HG03571 (cell line): ENCODE results near the gene NDUFS4.
"Not testable (repeated sequence)": the region's sequence is repeated elsewhere in the genome, so short reads cannot be mapped to it uniquely, and the experiment has no call there.

Source experiments
- ATAC-seq: cut with Tn5 transposase; IDR thresholded peaks from one replicate; pipeline ENCODE4 v1.9.1; 2021; ENCODE audit not compliant: unreplicated experiment

NDUFS4 gene

DNA sequence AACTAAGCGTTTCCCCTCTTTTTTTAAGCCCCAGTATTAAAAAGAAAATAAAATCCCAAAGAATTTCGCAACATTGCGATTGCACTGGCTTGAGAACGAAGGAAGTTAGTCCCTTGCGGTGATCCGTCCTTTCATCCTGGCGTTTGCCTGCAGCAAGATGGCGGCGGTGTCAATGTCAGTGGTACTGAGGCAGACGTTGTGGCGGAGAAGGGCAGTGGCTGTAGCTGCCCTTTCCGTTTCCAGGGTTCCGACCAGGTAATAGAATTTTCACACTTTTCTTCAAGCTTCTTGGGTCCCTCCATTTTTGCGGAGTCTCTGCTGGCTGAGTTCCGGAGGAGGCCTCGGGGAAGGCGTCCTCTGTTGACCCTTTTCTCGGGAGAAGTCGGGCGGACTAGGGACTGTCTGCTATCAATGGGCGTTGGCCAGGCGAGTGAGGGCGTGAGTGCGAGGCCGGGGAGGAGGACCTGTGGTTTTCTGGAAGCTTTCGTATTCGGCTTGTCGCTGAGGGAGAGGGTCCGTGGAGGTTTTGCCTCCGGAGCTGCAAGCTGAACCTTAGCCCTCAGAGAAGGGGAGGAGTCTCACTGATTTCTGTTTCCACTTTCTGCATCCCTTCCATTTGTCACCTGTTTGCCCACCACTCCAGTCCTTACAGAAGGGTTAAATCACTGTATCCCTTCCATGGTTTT, at the start of gene NDUFS4:
Gene NDUFS4 (plus strand): TSS at position 134 of the 686 bp plus-strand sequence. CDS start 24 bp downstream, at position 158.
- peak; percentile 93 for ATAC-seq

DNA sequence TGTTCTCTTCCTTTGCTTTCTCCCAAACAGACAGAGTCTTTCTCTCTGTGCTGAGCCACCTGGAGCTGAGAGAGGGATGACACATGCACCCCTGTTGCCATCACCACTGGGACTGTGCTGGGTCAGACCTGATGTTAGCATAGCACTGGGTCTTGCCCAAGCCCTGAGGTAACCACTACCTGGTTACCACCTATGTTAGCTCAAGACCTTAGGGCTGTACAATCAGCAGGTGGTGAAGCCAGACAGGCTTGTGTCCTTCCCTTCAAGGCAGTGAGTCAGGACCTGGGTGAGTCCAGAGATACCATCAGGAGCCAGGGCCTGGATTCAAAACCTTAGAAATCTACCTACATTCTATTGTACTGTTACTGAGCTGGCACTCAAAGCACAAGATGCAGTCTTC, 47.9 kb upstream of the NDUFS4 start:
- ATAC-seq = no peak

DNA sequence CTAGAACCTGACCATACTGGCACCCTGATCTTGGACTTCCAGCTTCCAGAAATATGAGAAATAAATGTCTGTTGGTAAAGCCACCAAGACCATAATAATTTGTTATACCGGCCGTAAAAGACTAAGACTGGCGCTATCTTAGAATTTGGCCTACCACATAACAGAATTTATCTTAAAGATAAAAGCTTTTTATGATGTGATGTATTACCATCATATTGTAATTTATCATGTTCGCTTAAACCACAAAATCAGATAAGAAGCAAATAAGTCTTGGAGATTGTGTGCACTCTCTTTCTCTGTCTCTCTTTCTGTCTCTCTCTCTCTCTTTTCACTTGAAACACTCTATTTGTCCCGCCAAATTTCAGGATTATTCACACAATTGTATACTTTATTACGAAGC, 44.5 kb upstream of the NDUFS4 start:
- ATAC-seq = no peak

DNA sequence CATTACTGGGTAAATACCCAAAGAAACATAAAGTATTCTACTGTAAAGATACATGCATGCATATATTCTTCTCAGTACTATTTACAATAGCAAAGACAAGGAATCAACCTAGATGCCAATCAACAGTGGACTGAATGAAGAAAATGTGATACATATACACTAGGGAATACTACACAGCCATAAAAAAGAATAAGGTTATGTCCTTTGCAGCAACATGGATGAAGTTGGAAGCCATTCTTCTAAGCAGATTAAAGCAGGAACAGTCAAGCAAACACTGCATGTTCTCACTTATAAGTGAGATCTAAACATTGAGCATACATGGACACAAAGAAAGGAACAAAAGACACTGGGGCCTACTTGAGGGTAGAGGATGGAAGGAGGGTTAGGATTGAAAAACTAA, 39.6 kb upstream of the NDUFS4 start:
- no peak for ATAC-seq

DNA sequence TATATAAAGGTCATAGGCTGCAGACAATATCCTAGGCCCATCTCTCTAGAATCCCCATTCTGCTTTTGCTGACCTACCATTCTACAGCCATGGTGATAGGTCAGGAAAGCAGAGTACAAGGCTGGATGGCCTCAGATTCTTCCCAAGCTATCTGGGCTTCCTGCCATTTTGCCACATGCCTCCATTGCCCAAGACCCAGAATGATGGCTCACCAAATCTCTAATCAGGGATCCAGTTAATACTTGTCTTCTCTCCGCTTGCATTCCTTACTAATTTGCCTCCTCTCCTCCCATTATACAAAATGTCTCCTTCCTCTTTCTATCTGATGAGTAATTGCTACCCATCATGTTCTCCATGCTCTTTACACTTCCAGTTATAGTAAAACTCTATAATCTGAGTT, 22.7 kb upstream of the NDUFS4 start:
- ATAC-seq = no peak

DNA sequence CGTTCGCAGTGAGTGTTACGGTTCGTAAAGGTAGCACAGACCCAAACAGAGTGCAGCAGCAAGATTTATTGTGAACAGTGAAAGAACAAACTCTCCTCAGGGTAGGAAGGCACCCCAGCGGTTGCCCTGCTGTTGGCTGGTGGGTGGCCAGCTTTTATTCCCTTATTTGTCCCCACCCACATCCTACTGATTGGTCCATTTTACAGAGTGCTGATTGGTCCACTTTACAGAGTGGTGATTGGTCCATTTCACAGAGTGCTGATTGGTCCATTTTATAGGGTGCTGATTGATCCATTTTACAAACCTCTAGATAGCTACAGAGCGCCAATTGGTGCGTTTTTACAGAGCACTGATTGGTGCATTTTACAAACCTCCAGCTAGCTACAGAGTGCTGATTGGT, 19.7 kb upstream of the NDUFS4 start:
- ATAC-seq = not testable (repeated sequence)

DNA sequence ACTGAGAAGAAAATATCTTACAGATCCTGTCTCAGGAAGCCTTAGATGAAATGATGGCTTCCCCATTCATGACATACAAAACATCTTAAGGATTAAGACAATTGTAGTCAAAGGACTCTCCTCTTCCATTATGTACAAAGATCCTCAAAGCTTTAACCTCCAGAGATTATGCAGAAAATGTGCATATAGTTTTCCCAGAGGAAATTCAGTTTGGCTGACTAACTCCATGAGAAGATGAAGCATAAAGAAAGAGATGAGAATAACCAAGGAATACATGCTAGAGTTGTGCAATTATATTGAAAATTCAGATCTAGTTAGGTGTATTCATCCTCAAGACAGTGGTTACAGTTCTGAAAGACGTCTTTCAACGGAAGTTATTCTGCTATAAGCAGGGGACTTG, 18.6 kb upstream of the NDUFS4 start:
- ATAC-seq = no peak

DNA sequence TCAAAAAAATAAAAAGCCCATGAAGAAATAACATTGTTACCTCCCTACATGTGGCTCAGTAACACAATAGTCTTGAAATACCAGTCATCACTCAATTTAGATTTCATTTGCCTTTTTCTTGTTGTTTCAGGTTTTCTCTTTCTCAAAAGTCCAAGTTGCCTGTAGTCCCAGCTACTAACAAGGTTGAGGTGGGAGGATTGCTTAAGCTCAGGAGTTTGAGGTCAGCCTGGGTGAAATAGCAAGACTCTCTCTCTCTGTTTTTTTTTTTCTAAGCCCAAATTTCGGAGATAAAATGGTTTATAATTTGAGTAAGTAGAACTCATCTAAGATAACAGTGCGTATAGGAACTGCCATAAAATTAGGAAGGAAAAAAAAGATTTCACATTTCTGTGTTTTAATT, 17.5 kb upstream of the NDUFS4 start:
- no peak for ATAC-seq

DNA sequence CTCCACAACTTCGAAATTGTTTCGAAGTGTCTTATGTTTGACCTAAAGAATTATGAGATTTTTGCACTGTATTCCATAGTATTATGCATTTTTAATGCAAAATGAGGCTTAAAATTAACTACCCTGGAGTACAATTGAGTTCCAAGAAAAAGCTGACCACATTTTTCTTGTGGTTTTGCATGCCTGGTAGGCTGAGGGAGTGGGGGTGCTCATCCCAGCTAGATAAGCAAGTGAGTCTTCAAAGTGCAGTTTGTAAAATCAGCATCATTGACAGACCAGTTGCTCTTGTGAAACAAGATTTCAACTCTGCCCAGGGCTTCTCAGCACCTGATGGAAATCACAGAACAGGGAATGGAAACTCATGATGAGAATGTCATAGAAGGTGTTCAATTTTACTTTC, 17.0 kb upstream of the NDUFS4 start:
- ATAC-seq = no peak

DNA sequence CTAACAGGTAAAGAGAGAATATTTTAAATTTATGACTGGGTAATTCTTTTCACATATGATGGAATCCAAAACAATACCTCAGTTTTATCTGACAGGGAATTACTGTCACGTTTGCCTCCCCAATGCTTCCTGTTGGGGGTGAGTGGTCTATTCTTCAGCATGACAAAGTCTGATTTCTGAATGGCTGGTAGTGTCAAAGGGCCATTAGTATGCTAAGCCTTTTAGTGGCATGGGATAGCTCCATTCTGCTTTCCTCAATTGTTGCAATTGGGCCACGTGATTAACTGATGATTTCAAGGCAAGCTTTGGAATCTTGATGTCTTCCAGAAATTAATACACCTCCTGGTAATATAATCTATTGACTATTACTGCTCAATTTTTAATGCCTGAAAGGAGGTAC, 14.7 kb upstream of the NDUFS4 start:
- no peak for ATAC-seq

DNA sequence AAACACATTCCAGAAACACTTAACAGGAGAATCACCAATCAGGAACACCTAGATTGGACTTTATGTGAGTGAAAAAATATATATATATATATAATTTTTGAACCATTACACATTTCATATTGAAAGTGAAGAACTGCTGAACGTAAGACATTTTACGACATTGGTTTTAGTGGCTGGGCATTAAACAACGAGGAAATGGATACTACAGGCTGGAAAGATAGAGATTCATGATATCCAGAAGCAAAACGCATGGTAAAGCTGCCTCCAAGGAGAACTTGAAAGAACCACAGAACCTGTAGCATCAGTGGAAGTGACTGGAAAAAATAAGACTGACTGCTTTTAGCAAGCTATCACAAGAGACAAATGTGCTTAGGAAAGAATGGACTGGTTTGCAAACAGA, 13.2 kb upstream of the NDUFS4 start:
- ATAC-seq = no peak

DNA sequence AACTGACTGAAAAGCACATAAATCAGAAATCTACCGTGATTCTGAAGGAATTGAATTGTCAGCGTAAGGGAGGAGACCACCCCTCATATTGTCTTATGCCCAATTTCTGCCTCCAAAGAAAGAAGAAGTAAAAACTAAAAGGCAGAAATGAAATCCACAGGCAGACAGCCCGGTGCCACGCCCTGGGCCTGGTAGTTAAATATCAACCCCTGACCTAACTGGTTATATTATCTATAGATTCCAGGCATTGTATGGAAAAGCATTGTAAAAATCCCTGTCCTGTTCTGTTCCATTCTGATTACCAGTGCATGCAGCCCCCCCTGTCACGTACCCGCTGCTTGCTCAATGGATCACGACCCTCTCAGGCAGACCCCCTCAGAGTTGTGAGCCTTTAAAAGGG, 11.9 kb upstream of the NDUFS4 start:
- not testable (repeated sequence) for ATAC-seq

DNA sequence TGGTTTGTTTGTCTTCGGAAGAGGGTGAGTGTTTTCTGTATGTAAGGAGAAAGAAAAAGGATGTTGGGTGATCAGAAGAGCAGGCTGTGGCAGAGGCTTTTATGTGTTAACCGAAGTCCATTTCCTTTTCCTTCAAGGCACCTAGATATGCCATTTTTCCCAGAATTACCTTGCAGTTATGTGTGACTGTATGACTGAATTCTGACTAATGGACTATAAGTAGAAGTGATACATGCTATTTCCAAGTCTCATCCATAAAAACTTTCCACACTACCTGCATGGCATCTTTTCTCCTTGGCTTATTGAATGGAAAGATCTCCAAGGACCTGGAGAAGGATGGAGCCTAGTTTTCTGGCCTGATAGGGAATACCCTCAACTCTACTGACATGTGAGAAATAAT, 10.6 kb upstream of the NDUFS4 start:
- ATAC-seq = no peak

DNA sequence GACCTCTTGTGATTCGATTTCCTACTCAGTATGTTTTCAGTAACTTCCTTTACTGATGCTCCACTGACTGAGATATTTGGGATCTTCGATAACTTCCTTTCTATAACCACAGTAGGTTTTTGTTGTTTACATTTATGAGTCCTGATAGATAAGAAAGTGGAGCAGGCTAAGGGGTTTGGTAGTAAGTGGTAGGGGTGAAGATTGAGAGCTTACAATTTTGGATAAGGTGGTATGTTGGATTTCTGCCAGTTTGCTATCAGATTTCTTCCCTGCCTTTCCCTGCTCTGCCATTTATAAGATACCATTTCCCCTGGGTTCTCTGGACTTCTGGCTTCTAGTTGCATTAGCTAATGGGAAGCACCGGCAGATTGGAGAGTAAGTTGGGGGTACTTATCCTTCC, 7.9 kb upstream of the NDUFS4 start:
- ATAC-seq = no peak

DNA sequence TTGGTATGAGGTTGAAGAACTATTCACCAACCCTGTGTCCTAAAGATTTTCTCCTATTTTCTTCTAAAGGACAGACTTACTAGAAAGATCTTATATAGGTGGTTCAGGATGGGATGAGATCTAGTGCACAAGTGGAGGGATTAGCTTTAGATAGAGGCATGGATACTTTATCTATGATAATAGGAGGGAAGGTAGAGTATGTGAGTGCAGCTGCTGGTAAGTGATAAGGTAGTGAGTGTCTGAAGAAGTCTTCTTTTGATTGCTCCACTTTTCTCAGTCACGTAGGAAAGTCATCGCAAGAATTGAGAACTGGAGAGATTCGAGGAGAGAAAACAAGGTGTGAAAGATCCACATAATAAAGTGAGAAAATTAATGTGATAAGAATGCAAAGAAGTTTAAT, 6.0 kb upstream of the NDUFS4 start:
- ATAC-seq = no peak

DNA sequence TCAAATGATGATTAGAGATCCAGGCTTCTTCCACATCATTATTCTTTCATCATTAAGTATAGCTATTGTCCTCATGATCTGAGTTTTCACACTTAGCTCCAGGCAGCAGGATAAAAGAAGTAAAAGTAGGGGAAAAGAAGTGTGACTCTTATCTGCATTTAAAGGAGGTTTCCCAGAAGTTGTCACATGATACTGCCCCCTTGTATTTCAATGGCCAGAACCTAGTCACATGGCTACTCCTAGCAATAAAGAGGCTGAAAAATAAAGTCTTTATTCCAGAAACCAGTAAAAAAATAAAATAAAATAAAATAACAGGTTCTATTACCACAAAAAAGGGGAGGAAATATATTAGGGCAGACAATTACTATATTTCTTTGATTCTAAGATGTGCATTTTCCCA, 5.3 kb upstream of the NDUFS4 start:
- no peak for ATAC-seq

DNA sequence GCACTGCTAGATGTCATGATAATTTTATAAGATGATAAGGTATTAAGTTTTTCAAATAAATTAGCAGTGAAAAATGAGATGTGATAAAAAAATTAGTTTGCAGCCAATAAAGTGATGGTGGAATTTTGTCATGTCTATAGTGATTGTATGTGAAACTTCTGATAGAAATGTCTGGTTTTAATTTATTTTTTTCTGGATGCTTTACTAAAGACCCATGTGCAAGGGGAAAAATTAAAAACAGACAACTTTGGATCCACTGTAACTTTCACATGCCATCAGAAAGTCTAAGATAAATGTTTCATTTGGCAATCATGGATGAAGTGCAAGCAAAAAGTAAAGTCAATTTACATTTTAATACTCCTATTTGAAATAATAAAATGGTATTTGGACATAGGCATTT, 4.4 kb upstream of the NDUFS4 start:
- ATAC-seq = no peak

DNA sequence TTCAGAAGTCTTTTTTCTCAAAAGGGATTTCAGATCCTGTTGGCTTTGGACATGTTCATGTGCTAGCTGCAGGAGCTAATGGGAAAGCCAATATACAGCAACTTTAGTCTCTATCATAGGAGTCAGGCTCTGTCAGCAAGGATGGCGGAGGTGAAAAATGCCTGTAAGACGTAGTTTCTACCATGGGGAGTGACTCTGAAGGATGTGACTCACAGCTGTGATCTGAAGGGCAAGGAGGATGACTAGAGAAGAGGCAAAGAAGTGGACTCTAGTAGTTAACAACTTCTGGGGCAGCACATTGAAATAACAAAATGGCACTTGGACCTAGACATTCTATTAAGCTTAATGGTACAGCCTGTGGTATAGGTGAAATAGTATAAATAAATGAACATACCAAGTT, 3.1 kb upstream of the NDUFS4 start:
- ATAC-seq = no peak

DNA sequence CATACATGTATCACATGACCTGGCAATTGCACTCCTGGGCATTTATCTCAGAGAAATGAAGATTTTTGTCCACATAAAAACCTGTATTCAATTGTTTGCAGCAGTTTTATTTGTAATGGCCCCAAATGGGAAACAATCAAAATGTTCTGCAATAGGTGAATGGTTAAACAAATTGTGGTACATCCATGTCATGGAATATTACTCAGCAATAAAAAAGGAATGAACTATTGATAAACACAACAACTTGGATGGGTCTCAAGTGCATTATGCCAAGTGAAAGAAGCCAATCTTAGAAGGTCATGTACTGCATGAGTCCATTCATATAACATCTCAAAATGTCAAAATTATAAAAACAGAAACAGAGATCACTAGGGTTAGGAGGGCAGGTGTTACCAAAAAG, 1.5 kb upstream of the NDUFS4 start:
- no peak for ATAC-seq

DNA sequence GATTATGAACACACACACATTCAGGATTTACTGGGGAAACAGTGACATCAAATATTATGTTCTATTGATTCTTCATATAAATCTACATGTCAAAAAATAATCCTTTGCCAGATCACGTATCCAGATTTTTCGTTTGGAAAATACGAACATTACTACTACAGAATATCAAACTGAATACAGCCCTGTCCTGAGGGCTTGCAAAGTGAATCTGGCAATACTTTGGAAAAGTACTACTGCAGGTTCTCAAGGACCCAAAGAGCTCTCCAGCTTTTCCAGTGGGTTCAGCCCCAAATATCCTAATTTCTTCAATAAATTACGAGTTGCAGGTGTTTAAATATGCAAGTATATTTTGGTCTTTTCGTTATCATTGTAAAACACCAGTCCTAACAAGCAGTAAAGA, 411 bp upstream of the NDUFS4 start:
- ATAC-seq = peak; percentile 9

DNA sequence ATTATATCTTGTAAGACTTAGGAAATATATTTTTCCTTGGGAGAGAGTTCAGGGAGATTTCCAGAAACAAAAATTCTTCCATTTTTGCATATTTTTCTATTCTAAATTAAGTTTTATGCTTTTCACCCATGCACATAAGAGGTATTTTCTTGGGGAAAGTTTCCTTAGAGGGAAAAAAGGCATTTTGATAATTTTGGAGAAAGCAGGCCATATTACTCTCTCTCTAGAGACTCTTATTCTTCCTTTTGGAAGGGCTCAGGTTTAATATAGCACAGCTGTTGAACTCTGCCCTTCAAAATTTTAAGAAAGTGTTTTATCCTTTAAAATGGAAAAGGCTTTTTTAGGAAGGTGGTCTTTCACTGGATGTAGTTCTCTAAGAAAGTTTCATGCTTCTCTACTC, 8.0 kb downstream of the NDUFS4 start:
- no peak for ATAC-seq

DNA sequence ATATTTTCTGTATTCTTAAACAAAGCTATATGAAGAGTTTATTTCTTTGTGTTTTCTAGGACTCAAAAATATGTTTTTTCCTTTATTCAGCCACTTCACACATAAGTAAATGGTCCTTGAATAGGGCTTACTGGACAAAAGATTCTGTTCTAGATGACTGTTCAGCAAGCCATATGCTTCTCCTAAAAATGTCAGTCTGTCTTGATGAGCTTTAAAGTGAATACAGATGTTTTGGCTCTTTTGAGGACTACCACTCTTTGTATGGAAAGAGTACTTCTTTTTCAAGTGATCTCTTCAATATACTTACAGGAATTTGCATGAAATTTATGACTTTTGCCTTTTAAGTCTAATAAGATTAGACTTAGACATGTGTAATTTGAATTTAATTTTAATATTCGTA, 8.4 kb downstream of the NDUFS4 start:
- no peak for ATAC-seq

DNA sequence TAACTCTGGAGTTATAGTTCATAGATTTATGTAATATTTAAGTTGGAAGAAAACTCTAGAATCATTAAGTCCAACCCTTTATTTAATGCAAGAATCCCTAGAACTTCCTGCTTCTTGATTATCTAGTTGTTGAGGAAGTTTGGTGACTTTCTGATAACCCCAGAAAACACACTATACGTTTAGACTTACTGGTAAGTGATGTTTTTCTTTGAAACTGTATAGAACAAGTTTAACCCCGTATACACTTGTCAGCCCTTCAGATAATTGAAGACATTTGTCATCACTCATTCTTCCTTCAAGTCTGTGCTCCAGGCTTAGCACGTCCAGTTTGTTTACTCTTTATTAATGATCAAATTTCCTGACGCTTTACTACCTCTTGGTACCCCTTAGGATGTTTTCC, 9.0 kb downstream of the NDUFS4 start:
- no peak for ATAC-seq

DNA sequence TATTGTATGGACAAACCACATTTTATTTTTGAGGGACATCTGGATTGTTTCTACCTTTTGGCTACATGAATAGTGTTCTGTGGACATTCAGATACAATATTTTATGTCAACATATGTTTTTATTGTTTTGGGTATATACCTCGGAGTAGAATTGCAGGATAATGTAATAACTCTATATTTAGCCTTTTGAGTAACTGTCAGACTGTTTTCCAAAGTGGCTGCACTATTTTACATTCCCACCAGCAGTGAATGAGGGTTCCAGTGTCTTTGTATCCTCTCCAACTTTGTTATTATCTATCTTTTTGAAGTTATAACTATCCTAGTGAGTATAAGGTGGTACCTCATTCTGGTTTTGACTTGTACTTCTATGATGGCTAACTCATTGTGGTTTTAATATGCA, 11.0 kb downstream of the NDUFS4 start:
- ATAC-seq = no peak
